GM21529 (cell line): ENCODE results near the gene EMP2.
A peak's percentile ranks its signal among the peaks of the same experiment; 100 is the strongest.

Source experiments
- ATAC-seq: cut with Tn5 transposase; IDR thresholded peaks from one replicate; pipeline ENCODE4 v1.9.1; 2021; ENCODE audit not compliant: unreplicated experiment

Gene EMP2

GRCh38 chr16:10610499-10611184, 30.2 kb upstream of the EMP2 start:
- ATAC-seq: no peak

GRCh38 chr16:10609402-10609774, 29.0 kb upstream of the EMP2 start:
- no peak for ATAC-seq

- ATAC-seq: no peak
These were observed 28.4 kb upstream of the EMP2 start for GRCh38 chr16:10608687-10609401.

GRCh38 chr16:10607157-10607556, 26.8 kb upstream of the EMP2 start:
- ATAC-seq: no peak

GRCh38 chr16:10606607-10607006, 26.2 kb upstream of the EMP2 start:
- no peak for ATAC-seq

- no peak for ATAC-seq
These were observed 25.2 kb upstream of the EMP2 start for GRCh38 chr16:10605636-10606035.

GRCh38 chr16:10601444-10602408, 21.3 kb upstream of the EMP2 start:
- no peak for ATAC-seq

- no peak for ATAC-seq
These were observed 20.5 kb upstream of the EMP2 start for GRCh38 chr16:10600782-10601443.

GRCh38 chr16:10599626-10600025, 19.2 kb upstream of the EMP2 start:
- peak; percentile 42 for ATAC-seq

GRCh38 chr16:10598157-10598556, 17.8 kb upstream of the EMP2 start:
- ATAC-seq: no peak

GRCh38 chr16:10597187-10597601, 16.8 kb upstream of the EMP2 start:
- ATAC-seq: no peak

- ATAC-seq: no peak
These were observed 14.0 kb upstream of the EMP2 start for GRCh38 chr16:10594312-10594950.

- no peak for ATAC-seq
These were observed 12.2 kb upstream of the EMP2 start for GRCh38 chr16:10592611-10593010.

GRCh38 chr16:10590342-10590741, 9.9 kb upstream of the EMP2 start:
- ATAC-seq: no peak

- no peak for ATAC-seq
These were observed 8.7 kb upstream of the EMP2 start for GRCh38 chr16:10589109-10589508.

- no peak for ATAC-seq
These were observed 7.2 kb upstream of the EMP2 start for GRCh38 chr16:10587622-10588021.

GRCh38 chr16:10584981-10585438, 4.6 kb upstream of the EMP2 start:
- ATAC-seq: no peak

GRCh38 chr16:10583269-10583668, 2.9 kb upstream of the EMP2 start:
- no peak for ATAC-seq

GRCh38 chr16:10581507-10581906, 1.1 kb upstream of the EMP2 start:
- no peak for ATAC-seq

GRCh38 chr16:10580883-10581247, 467 bp upstream of the EMP2 start:
- ATAC-seq: no peak

GRCh38 chr16:10579575-10579964, 828 bp downstream of the EMP2 start:
- no peak for ATAC-seq
